Stimulated activated CD4-positive, alpha-beta T cell treated with anti-CD3 and anti-CD28 coated beads, Interleukin-2, amount 100 ng/mL, for 4 hours (primary cell): ENCODE measurements around the gene SLC24A5.

Source experiments
- DNase-seq: peaks from one replicate; pipeline ENCODE4 v3.0.0-alpha.2; 2020; ENCODE audit warnings: low read depth

The SLC24A5 gene

GRCh38 chr15:48120745-48121144 lies at the start of gene SLC24A5:
Gene SLC24A5 (plus strand): TSS chr15:48120990. CDS start chr15:48121045, 55 bp downstream.
- no peak for DNase-seq

GRCh38 chr15:48072941-48073340 lies 47.8 kb upstream of the SLC24A5 start:
- no peak for DNase-seq

GRCh38 chr15:48073881-48074280 lies 46.9 kb upstream of the SLC24A5 start:
- DNase-seq, result no peak

- no peak for DNase-seq
Observed at GRCh38 chr15:48076454-48076853, 44.3 kb upstream of the SLC24A5 start.

DNA sequence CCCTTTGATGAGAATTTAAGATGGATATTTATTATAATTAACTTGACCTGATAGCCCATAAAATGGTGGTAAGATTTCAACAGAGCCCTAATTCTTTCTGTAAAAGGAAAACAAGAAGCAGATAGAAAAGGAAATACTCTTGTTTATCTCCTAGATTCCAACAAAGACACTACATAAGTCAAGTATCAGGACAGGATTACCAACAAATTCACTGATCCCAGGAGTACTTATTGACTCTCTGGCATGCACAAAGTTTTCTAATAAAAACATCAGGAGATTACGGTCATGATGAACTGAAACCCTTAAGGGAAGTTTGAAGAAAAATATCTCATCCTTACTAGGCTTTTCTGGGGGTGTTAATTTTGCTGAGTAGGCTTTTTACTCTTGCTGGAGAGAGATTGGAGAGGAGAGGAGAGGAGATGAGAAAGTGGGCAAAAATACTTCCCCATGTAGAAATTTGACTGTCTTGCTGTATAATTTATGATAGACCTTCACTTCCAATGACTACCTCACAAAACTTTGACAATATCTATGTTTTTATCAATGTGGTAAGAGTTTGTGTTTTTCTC lies 43.1 kb upstream of the SLC24A5 start:
- DNase-seq, result no peak

DNA sequence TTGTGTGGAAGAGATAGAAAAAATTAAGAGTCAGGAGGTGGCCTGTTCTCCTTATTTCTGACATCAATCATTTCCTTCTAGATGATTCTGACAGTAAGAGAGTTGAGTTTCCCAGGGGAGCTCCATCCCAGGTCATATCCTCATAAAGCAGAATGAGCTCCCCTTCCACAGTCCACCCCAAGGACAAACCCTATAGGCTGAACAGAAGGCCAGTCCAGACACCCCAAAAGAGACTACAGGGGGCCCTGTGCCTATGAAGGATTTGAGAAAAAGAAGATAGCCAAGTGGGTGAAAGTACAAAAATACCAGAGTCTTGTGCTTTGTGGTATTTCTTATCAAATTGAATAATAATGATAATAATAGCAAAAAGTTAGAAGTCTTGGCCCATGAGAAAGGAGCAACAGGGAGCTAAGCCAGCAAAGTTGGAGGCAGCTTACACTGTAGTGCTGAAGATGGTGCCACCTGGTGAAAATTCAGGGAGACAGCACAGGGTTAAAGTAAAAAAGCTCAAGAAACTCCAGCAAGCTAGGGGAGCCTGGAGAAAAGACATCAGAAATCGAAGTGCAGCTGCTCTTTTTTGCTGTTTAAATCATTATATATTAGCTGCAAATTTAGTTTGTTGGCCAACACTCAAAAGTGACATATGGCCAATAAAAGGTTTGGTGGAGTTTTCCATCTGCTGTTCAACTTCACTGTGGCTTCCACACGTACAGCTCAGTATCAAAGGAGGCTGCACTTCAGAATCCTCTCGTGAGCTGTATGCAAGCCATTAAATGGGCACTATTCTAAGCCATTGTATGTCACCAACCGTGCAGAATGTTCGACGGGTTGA lies 35.8 kb upstream of the SLC24A5 start:
- DNase-seq, result no peak

- no peak for DNase-seq
Observed at GRCh38 chr15:48085591-48085930, 35.2 kb upstream of the SLC24A5 start.

DNA sequence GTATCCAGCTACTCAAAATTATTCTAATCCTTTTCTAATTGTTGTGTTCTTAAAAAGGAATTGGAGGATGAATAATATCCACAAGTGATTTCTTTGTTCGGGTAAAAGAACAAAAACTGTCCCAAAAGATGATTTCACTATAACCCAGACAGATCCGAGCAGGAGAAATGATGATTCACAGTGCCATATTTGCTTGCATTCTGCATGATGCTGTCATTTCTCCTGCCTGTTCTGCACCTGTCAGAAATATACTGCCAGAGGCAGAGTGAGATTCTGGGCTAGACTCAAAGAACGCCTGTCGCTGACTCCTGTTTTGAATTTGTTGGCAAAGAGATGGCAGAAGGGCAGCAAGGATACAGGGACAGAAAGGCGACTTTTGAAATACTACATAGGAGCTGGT lies 34.7 kb upstream of the SLC24A5 start:
- no peak for DNase-seq

DNA sequence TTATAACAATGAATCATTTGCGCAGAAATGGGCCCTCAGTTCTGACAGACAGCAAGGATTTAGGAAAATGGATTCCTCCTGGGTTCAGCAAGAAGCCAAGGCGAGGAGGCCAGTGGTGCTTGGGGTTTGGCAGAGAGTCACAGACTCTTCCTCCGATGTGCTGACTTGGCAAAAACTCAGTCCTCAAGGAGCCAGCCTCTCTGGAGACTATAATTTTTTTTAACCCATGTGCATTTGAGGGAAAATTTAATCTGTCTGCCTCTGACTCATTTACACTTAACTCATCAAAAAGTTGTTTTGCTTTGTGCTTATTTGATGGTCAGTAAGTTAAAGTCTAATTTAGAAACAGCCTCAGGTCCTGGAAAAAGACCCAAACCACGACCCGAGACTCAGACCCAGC lies 34.2 kb upstream of the SLC24A5 start:
- DNase-seq, result no peak

GRCh38 chr15:48087844-48088243 lies 32.9 kb upstream of the SLC24A5 start:
- no peak for DNase-seq

GRCh38 chr15:48089702-48090101 lies 31.1 kb upstream of the SLC24A5 start:
- DNase-seq, result no peak

DNA sequence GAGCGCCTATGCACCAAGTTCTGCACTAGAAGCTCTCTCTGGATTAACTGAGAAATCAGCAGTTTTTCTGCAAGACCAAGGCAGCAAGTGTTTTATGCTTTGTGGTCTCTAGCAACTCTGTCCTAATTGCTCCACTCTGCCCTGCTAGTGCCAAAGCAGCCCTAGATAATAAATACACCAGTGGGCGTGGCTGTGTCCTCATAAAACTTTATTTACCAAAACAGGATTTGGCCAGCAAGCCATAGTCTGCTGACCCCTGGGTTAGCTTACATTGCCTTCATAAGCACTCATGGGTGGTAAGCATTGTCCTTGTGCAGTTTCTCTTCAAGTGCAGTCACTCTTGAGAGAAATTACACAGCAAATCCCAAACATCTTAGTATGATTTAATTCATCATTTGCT lies 30.7 kb upstream of the SLC24A5 start:
- DNase-seq, result no peak

GRCh38 chr15:48090666-48091065 lies 30.1 kb upstream of the SLC24A5 start:
- DNase-seq, result no peak

GRCh38 chr15:48091522-48091921 lies 29.3 kb upstream of the SLC24A5 start:
- DNase-seq, result no peak

GRCh38 chr15:48096355-48096786 lies 24.4 kb upstream of the SLC24A5 start:
- no peak for DNase-seq

DNA sequence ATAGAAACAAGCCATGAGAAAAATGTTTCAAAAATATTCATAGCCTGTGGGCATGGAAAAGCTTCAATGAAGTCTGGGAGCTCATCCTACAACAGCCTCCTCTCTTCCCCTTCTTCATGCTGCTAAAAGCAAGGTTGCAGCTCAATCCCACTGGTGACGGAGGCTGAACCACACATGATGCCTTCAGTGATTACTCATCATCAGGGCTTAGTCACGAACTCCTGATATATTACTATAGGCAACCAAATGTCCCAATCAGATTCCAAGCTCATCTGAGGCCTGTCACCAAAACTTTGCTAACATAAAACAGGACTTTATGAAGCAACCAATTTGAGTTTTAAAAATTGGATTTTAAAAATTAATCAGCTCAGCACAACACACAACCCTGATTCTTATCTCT lies 24.0 kb upstream of the SLC24A5 start:
- DNase-seq, result no peak

DNA sequence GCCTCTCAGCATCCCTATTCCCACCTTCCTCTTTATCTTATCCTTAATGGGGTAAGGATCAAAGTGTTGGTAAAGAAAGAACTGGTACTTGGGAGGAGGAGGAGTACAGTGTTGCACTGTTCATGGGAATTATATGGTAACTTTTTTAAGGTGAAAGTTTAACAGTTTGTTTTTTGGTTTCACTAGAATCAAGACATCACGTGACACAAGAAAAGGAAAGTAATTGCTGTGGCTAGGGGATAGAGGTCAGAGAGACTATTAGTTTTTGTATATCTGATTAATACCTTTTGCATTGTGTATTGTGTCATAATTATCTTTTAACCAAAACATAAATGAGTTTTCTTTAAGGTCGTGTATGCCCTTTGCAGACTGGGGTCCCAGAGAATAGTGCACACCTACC lies 23.5 kb upstream of the SLC24A5 start:
- DNase-seq, result no peak

DNA sequence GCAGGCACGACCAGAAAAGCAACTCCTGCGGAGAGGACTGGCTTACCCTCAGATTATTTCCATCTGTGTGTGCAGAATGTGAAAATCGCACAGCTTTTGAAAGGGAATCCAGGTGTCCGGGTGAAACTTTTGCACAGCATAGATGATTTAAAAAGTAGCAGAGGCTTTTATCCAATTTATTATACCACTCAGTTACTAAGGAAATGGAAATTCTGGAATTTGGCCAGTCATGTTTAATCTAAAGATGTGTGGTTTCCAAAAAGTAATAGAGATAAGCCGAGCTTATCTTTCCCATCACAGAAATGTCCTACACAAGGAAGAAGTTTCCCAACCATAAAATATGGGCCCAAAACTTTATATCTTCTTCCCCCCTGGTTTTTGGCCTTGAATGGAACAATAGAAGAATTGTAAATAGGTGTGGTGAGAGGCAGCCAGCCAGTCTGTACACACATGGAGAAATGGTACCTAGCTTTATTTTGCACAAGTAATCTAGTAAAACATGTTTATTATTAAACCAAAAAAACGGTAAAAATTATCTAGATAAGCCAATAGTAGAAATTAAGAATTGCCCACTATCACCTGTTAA lies 19.3 kb upstream of the SLC24A5 start:
- no peak for DNase-seq

DNA sequence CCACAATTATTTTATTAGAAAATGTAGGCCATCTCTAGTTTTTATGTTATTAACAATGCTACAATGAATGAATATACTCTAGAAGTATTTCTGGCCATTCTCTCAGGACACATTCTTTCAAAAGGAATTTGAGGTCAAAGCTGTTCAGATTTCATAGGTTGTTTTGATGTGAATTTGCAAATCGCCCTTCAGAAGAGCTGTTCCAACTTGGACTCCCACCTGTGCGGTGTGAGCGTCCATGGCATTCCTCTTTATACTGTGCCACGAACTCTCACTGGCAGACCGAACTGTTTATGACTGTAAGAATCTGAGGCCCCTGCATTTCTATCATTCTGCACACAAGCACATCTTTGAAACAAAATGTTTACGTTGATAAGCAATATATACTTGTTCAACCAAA lies 18.6 kb upstream of the SLC24A5 start:
- DNase-seq, result no peak

- no peak for DNase-seq
Observed at GRCh38 chr15:48103647-48104046, 17.1 kb upstream of the SLC24A5 start.

- DNase-seq, result no peak
Observed at GRCh38 chr15:48105936-48106335, 14.9 kb upstream of the SLC24A5 start.

DNA sequence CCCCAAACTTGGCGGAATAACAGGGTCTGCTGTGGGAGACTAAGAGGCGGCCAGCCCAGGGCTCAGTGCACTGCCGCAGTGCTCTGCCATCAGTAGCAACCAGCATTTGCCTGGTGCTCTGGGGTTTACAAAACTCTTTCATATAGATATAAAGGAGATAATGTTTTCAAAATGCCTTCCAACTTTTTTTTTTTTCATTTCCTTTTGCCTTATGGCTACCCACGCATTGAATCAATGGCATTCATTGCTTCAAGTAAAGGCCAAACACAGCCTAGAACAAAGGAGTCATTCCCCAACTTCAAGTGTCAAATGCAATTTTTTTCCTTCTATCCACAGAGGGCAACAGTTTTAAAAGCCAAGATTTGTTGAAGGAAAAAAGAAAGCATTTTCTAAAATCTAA lies 11.6 kb upstream of the SLC24A5 start:
- DNase-seq, result no peak

- DNase-seq, result no peak
Observed at GRCh38 chr15:48109856-48110531, 10.8 kb upstream of the SLC24A5 start.
